ENCODE measurements around the gene RAI1. TPM values are rescaled to one million over a fixed set of nuclear protein-coding genes. Genes with fewer than 3 reads are reported as not detected.

RAI1 gene
- total RNA-seq, 1 donor from 2014 or later: 25.1 TPM

DNA sequence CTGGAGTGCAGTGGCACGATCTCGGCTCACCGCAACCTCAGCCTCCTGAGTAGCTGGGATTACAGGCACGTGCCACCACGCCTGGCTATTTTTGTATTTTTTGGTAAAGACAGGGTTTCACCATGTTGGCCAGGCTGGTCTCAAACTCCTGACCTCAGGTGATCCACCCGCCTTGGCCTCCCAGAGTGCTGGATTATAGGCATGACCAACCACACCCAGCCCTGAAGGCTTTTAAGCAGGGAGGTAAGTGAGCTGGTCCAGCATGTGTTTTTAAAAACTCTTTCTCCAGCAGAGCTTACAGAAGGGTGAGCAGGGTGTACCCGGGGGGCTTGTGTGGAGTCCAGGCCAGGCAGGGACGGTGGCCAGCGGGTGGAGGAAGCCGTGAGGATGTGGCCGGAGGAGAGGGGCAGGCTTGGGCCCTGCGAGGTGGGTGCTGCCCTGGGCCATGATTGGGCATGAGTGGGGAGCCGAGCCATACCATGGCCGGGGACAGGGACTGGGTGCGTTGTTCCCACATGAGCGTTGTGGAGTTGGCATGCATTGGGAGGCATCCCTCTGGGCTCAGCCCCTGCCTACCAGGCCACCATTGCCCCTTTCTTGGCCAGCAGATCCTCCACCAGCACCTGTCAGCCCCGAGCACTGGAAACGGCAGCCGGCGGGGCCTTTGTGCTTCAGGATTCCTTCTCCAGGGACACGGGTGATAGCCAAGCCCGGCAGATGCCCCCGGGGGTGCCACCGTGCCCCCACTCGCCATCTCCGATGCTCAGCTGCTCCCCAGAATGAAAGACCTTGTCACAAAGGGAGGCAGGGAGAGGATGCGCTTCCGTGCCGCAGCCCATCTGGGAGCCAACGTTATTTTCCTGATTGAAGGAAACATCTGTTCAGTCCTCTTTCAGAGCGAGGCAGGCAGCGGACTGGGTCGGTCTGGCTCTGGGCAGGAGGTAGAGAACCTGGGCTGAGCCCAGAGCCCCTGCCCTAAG is 64.5 kb downstream of the RAI1 start:
- intact Hi-C loops (cut with micrococcal nuclease): no loop called here

DNA sequence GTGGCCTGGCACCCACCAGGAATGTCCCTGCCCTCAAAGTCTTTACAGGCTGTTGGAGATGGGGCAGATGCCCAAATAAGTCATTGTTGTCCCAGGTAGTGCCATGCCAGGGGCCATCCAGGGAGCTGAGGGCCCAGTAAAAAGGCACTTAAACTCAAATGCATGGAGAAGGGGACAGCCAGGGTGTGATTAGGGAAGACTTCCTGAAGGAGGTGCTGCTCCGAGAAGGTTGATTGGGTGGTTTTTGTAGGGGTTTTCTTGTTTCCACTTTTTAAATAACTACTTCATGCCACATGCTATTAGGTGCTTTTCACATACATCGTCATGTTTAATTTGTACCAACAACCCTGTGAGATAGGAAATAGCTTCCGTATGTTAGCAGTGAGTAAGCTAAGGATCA is 66.9 kb downstream of the RAI1 start:
- intact Hi-C loops (cut with micrococcal nuclease): no loop called here

DNA sequence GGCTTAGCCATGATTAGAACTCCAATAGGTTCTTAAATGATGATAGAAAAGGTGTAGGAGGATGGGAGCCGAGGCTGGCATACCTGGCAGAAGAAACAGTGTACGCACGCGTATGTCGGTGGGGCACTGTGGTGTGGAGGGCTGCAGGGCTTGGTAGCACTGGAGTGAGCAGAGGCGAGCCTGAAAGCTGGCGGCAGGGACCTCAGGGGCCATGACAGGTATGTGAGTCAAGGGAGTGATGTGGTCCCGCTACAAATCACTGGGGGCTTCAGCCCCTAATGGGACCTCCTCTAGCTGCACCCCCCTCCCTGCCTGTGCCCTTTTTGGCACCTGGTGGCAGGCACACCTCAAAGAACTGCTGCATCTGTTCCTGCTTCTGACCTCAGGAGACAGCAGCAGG is 67.3 kb downstream of the RAI1 start:
- intact Hi-C loops (cut with micrococcal nuclease): no loop called here

DNA sequence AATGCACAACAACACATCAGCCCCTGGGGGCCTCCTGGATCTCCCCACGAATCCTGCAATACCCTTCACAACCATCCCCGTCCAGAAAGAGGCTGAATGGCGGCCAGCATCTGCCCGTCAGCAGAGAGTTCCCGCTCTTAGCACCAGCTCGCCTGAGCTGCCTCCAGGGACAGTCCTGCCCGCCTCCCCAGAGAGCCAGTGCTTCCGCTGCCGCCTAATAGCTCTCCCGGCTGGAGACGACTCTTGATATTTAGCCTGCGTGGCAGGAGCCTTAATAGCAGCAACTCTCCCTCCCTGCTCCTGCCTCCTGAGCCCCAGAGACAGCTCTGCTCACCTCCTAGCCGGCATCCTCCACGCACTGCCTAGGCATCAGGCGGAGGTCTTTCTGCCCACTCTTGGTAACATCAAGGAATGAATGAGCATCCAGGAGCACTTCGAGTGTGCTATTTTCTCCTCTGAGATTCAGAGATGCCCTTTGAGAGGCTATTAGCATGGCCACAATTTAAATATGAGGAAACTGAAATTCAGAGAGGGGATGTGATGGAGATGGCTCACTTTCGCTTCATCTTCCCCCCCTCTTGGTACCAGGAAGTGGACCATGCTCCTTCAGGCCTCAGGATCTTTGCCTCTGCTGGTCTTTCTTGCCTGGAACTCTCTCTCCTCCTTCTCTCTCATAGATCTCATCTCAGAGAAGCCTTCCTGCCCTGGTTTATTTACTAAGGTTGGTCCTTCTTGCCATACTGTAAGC is 67.9 kb downstream of the RAI1 start:
- intact Hi-C loops (cut with micrococcal nuclease): no loop called here

DNA sequence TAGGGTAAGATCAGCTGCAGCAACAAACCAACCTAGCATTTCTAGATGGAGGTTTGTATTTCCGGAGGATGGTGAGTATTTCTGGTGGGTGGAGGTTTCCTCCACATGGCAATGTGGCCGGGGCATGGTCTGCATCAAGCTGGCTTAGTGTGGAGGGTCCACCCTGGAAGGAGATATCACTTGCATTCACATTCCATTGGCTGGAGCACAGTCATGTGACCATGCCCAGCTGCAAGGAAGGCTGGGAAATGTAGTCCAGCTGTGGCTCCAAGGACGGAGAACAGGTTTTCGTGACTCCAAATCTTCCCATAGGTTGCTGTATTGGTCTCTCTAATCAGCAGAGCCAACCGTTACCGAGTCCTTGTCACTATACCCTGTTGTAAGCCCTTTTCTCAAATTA is 68.7 kb downstream of the RAI1 start:
- intact Hi-C loops (cut with micrococcal nuclease): loop anchor here (2.0 to 5.0 kb wide), 2 partner anchors 87 to 223 kb away; partner anchors contain the start of genes DRC3, SREBF1 and TOM1L2

DNA sequence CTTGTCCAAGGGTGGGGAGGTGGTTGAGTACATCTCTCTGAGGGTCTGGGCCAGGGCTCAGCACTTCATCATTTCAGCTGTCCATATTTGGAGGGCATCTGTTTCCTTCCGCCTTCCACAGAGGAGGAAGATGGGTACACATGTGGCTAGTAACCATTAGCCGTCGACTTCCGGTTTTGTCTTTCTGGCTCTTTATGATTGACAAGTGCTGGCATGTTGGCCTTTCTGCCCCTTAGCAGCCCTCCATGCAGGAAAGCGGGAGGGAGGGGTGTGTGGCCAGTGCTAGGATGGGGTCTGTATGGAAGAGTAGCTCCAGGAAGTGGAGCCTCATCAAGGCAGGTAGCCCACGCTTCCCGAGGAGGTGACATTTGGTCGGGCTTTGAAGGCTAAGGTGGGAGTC is 69.6 kb downstream of the RAI1 start:
- intact Hi-C loops (cut with micrococcal nuclease): loop anchor here (2.0 to 5.0 kb wide), 2 partner anchors 86 to 222 kb away; partner anchors contain the start of genes DRC3, SREBF1 and TOM1L2

DNA sequence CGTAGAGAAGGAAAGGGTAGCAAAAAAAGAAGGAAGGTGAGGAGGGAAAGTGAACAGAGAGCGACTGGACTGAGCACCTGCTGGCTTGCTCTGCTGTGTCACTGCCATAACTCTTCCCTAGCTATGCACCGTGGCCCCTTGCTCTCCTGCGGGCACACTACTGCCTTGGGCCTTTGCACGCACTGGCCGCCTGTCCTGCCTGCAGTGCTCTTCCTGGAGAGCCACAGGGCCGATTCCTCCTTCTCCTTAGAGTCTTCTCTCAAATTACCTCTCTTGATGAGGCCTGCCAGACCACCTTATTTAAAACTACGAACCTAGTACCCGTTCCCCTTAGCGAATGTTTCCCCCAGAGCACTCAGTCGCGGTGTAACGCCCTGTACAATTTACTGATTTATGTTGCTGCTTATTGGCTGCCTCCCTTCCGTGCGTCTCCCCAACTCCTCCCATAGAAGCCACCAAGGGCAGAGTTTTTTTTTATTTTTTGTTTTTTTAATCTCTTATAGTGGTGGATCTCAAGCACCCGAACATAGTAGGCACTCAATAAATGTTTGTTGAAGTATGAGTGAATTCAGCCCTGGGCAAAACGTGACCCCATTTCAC is 70.3 kb downstream of the RAI1 start:
- intact Hi-C loops (cut with micrococcal nuclease): loop anchor here (1.0 to 5.0 kb wide), 6 partner anchors 41 to 221 kb away; partner anchors contain the start of genes DRC3, PEMT, SREBF1 and TOM1L2

DNA sequence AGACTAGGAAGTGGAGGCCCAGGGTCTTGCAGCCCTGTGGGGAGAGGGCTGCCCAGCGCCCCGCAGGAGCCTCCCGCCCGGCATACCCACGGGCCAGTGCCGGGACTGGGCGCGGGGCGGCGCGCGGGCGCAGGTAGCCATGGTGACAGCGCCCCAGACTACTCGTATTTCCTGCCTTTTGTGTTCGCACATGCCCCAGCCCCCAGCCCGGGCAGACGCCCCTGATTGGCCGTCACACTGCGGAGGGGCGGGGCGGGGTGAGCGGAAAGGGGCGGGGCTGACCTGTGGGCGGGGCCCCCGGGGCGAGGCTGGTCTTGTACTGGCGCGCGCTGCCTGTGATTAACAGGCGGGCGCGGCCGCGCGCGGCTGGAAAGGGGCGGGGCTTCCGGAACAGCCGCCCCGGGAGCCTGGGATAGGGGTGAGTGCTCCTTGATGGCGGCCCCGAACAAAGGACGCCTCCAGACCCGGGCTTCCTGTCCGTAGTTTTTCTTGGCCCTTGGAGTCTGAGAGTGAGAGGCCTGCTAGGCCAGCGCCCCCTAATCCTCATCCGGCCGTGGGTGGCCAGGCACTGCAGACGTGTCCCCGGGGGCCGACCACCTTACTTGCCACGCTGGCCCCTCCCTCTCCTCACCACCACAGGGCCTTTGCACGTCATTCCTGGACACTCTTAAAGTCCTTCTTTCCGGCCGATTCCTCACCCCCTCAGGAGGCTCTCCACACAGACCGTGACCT is 71.0 kb downstream of the RAI1 start:
- intact Hi-C loops (cut with micrococcal nuclease): loop anchor here (1.0 to 5.0 kb wide), 5 partner anchors 41 to 161 kb away; partner anchors contain the start of genes PEMT and SREBF1

DNA sequence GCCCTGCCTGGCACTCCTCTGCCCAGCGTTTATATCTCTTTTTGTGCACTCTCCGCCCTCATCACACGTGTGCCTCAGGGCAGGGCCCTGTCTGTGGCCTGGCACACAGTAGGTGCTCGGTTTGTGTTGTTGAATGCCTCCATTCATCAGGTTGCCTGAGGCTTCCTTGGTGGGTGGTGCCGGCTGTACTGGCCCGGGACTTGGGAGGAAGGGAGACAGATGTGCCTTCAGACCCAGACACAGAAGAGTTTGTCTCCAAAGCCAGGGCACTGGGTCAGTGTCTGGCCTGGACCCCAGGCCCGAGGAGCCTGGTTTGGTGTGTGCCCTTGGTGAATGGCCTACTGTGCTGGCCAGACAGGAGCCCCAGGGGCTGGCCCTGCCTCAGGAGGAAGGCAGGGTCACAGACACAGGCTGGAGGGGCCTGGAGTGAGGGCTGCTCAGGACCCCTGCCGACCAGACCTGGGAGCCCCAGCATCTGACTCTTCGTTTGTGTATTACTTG is 71.6 kb downstream of the RAI1 start:
- intact Hi-C loops (cut with micrococcal nuclease): loop anchor here (1.0 to 5.0 kb wide), 5 partner anchors 40 to 162 kb away; partner anchors contain the start of genes PEMT and SREBF1

DNA sequence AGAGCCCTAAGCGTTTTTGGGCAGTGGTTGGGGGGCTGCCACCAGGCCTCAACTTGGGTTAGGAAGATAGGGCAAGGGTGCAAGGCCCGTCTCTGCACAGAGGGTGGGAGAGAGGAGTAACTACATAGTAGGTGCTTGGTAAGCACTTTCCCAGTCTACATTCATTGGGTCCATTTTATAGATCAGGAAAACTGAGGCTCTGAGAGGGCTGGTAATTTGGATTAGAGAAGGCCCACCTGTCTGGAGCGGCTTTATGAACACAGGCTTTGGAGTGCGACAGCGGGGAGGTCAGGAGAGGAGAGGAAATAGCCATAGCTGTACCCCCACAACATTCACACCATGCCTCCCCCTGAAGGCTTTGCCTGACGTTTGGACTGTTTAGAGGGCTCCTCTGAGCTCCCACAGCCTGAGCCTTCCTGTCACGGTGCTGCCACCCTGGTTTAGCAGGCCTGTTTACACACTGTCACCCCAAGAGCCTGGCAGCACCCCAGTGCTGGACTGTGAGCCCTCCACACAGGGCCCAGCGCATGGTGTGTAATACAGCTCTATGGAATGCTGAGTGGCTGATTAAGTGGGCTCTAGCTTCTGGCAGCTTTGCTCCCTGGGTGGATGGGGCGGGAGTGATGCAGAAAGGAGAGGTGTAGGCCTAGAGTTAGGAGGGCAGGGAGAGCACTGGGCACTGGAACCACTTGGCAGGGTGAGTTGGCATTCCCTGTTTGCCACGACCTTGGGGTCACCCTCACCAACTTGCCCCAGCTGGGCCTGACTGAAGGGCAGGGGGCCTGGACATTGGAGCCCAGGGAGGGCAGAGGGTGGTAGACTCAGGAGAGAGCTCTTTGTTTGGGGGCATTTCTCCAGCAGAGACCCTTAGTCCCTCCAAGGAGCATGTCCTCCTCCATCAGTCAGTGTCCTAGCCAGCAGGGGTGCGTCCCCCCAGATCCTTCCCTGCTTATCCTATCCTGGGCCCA is 73.7 kb downstream of the RAI1 start:
- intact Hi-C loops (cut with micrococcal nuclease): loop anchor here (5.0 kb wide), 1 partner anchor 82 kb away; the partner anchor contains the start of gene SREBF1

DNA sequence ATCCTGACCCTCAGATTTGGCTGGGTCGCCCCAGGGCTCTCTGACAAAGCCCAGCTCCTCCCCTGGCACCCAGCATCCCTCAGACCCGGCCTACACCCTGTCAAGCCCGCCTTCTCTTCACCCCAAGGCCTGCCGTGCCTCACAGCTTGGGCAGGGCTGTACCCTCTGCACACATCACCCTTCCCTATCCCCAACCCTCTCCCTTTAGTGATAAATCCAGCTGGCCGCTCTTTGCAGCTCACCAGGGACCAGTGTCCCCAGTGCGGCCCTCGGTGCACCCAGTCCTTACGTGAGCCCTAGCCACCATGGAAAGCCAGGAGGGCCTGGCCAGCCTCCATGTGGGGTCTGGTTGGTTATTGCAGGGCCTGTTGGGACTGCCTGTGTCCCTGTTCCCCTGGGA is 74.5 kb downstream of the RAI1 start:
- intact Hi-C loops (cut with micrococcal nuclease): no loop called here

DNA sequence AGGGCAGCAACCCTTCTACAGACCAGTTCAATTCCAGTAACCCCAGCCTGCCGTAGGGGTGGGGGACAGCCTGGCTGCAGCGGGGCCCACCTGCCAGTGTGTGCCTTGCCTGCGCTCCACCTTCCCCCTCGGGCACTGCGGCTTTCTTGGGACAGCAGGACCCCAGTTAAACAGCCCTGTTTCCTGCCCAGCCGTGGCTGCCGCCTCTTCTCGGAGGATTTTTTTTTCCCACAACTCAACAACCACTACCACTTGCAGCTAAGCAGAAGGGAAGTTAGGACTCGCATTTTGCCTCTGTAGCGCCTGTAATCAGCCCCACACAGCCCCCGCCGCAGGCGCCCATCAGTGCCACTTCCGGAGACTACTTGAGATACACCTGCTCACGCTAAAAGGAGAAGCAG is 76.1 kb downstream of the RAI1 start:
- intact Hi-C loops (cut with micrococcal nuclease): no loop called here

DNA sequence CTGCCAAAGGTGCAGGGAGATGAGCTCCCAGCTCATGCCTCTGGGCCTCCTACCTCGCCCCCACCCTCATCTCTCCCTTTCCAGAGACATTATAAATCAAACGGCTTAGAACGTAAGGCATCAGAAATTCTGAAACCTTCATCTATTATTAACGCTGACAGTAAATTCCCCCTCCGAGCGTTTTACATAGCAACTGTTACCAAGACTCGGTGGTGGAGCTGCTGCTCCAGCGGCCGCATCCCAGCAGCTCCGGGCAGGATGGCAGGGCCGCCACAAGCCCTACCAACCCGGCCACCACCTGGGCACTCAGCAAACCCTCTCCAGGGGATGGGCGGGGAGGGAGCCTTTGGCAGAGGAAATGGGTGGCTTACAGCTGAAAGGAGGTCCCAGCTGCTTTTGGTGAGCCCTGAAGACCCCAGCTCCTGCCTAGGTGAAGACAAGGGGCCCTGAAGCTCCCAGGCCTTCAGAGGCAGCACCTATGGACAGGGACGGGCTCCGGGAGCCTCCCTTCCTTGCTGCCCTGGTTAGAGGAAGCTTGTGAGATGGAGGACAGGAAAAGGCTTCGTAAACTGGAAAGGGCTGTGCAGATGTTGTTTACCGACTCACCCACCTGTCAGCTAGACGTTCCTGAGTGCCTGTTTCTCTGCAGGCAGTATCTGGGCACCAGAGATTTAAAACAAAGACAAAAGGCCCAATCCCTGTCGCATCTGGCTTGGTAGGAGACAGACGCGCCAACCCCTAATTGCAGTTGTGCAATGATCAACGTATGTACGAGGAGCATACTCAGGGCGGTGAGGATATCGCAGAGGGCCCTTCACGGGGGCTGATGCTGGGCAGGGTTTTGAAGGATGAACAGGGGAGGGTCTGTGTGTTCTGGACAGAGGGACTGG is 76.9 kb downstream of the RAI1 start:
- intact Hi-C loops (cut with micrococcal nuclease): no loop called here

DNA sequence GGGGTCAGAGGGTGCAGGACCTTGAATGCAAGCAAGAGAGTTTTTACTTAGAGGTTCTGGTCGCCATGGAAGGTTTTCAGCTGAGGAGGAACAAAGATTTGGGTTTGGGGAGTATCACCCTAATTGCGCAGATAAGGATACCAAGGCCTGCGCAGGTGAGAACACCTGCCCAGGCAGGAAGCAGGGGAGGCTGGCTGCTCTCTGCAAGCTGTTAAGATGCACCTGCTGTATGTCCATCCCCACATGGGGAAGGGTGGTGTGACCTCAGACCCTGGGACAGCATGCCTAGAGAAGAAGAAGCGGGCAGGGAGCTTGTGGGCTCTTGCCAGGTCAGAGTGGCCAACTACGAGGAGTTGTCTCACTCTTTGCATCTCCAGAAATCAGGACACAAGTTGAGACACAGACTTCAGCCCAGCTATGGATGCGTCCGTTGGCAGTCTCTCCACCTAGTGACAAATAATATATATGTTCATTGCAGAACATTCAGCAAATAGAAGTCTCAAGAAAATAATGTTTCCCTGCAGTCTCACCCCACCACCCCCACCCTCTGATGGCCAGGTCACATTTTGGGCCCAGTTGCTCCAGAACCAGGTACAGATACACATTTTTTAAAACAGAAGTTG is 77.8 kb downstream of the RAI1 start:
- intact Hi-C loops (cut with micrococcal nuclease): no loop called here

DNA sequence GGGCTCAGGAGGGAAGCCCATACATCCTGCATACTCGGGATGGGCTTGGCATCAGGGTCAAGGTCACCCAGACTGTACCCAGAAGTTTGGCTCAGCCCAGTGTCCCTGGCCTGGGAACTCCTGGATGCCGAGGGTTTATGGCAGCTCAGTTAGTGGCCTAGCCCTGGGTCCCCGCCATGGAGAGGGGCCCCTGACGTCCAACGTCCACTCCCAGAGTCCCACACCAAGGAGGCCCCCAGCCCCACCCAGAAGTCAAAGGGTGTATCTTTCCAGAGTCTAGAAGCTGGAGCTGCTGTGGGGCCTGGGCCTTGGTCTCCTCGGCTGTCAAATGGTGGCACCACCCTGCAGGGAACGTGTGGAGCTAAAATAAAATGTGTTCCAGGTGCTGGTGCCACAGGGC is 79.1 kb downstream of the RAI1 start:
- intact Hi-C loops (cut with micrococcal nuclease): no loop called here

DNA sequence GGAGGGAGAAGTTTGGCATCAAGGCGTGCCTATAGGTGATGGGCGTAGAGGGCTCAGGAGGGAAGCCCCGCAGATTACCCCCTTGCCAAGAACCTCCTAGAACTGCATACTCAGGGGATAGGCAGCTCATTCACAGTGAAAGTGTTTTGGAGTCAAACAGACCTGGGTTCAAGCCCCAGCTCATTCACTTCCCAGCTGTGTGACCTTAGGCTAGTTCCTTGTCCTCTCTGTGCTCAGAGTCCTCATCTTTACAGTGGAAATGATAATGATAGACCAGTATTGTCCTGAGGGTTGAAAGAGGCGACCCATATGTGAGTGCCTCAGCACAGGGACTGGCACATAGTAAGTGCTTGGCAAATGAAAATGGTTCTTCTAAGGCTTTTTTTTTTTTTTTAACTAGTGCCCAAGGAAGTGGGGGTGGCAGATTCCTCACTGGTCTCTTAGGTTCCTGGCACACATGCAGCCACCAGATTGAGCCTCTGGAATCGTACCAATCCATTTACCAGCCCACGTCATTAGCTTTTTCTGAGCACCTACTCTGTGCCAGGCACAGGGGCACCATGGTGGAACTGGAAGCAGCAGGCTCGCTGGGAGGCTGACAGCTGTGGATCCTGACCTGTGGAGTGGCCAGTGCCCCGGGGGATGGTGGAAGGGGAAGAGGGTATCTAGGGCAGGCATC is 79.8 kb downstream of the RAI1 start:
- intact Hi-C loops (cut with micrococcal nuclease): no loop called here

Measured in T-helper 2 cell treated with Interferon-gamma antibody and Interleukin-4, amounts not matched to agents 100 ng/mL and 5 ng/mL, for 36 hours (primary cell).